HepG2 (cell line): ENCODE results near the gene ONECUT1. TPM values are rescaled to one million over a fixed set of nuclear protein-coding genes. Genes with fewer than 3 reads are reported as not detected.

ENCODE experiments used
- DR1 ChIP-seq: sonication (generic); formaldehyde crosslinking; IDR thresholded peaks from 2 replicates; pipeline ENCODE4 v1.8.0; 2021; ENCODE audit warnings: mild to moderate bottlenecking, missing genetic modification reagents, inconsistent platforms
- GFI1 ChIP-seq: sonication (generic); formaldehyde crosslinking; IDR thresholded peaks from 2 replicates; pipeline ENCODE4 v1.5.0; 2020; ENCODE audit warnings: missing genetic modification reagents, mild to moderate bottlenecking, borderline replicate concordance
- HCFC1 ChIP-seq: fragments of 150-350 bp; IDR thresholded peaks from 2 replicates; pipeline ENCODE4 v1.6.1; 2014; ENCODE audit warnings: low read depth, low read length
- HOXA9 ChIP-seq: sonication (generic); formaldehyde crosslinking; IDR thresholded peaks from 2 replicates; pipeline ENCODE4 v1.8.1; 2022; ENCODE audit warnings: missing genetic modification reagents, mild to moderate bottlenecking, moderate library complexity, borderline replicate concordance
- NCOR1 ChIP-seq: fragments of 200-600 bp; sonication (generic); IDR thresholded peaks from 2 replicates; pipeline ENCODE4 v1.7.0; 2017; ENCODE audit warnings: antibody characterized with exemption, low read length, borderline replicate concordance
- RARG ChIP-seq: sonication (generic); formaldehyde crosslinking; IDR thresholded peaks from 2 replicates; pipeline ENCODE4 v1.4.0; 2020; ENCODE audit warnings: low read depth, mild to moderate bottlenecking, missing genetic modification reagents
- REPIN1 ChIP-seq: sonication (generic); formaldehyde crosslinking; IDR thresholded peaks from 2 replicates; pipeline ENCODE4 v1.8.0; 2022; ENCODE audit warnings: missing genetic modification reagents, low read depth, mild to moderate bottlenecking, borderline replicate concordance
- SP1 ChIP-seq, 2 experiments: fragments of 450-650 bp in 1 of 2; sonication (generic) in 1 of 2; formaldehyde crosslinking in 1 of 2; IDR thresholded peaks; 2 replicates each; pipeline versions ENCODE4 v1.4.0 to v1.6.1; 2016 to 2020; ENCODE audit warnings: missing genetic modification reagents in 1 of 2
- ZNF160 ChIP-seq: sonication (generic); formaldehyde crosslinking; IDR thresholded peaks from 2 replicates; pipeline ENCODE4 v1.8.0; 2022; ENCODE audit warnings: mild to moderate bottlenecking, inconsistent platforms, missing genetic modification reagents
- ZNF30 ChIP-seq: sonication (generic); formaldehyde crosslinking; IDR thresholded peaks from 2 replicates; pipeline ENCODE4 v1.5.0; 2020; ENCODE audit warnings: mild to moderate bottlenecking, missing genetic modification reagents
- ZNF556 ChIP-seq: sonication (generic); formaldehyde crosslinking; IDR thresholded peaks from 2 replicates; pipeline ENCODE4 v1.4.0; 2020; ENCODE audit warnings: mild to moderate bottlenecking, missing genetic modification reagents, borderline replicate concordance
- ZNF558 ChIP-seq: sonication (generic); formaldehyde crosslinking; IDR thresholded peaks from 2 replicates; pipeline ENCODE4 v1.9.0; 2022; ENCODE audit warnings: mild to moderate bottlenecking, missing genetic modification reagents, borderline replicate concordance
- ZNF569 ChIP-seq: sonication (generic); formaldehyde crosslinking; IDR thresholded peaks from 2 replicates; pipeline ENCODE4 v1.5.0; 2020; ENCODE audit warnings: mild to moderate bottlenecking, missing genetic modification reagents, moderate library complexity, borderline replicate concordance
- ZNF574 ChIP-seq: sonication (generic); formaldehyde crosslinking; IDR thresholded peaks from 2 replicates; pipeline ENCODE4 v1.4.0; 2020; ENCODE audit warnings: missing genetic modification reagents
- ZNF691 ChIP-seq: sonication (generic); formaldehyde crosslinking; IDR thresholded peaks from 2 replicates; pipeline ENCODE4 v1.4.0; 2020; ENCODE audit warnings: missing genetic modification reagents, low read depth, mild to moderate bottlenecking, borderline replicate concordance
- ZNF781 ChIP-seq: sonication (generic); formaldehyde crosslinking; IDR thresholded peaks from 2 replicates; pipeline ENCODE4 v1.5.1; 2020; ENCODE audit warnings: borderline replicate concordance, mild to moderate bottlenecking, missing genetic modification reagents; ENCODE audit errors: not compliant biosample characterization
- polyA plus RNA-seq, 8 experiments: library from polyadenylated mRNA; depleted of rRNA in 3 of 8; stranded (reverse) in 7 of 8; unstranded in 1 of 8; fragments of >200 nt; fragmentation: Illumina TruSeq in 4 of 8; extraction: Trizol in 4 of 8; gene quantifications; 2 replicates each; pipeline versions ENCODE4 v1.2.1 to v1.2.3, GENCODE V29; 2011 to 2016; ENCODE audit warnings: low read depth in 4 of 8, missing spikeins in 1 of 8, mixed read lengths in 1 of 8; ENCODE audit not compliant: insufficient read depth in 1 of 8
- total RNA-seq, 5 experiments: library from RNA; depleted of rRNA; stranded (reverse); fragments of >200 nt; fragmentation: Illumina TruSeq; extraction: Trizol; gene quantifications; 2 replicates each; pipeline ENCODE4 v1.2.3, GENCODE V29; 2016; ENCODE audit warnings: low read depth in 1 of 5
- TF ChIP-seq, protein P1 (sequence below): sonication (generic); formaldehyde crosslinking; IDR thresholded peaks from 2 replicates; pipeline ENCODE4 v1.4.0; 2020; ENCODE audit warnings: missing genetic modification reagents
- TF ChIP-seq, protein P2 (sequence below): sonication (generic); formaldehyde crosslinking; IDR thresholded peaks from 2 replicates; pipeline ENCODE4 v1.4.0; 2020; ENCODE audit warnings: missing genetic modification reagents
- TF ChIP-seq, protein P3 (sequence below): IDR thresholded peaks from 2 replicates; pipeline ENCODE4 v1.6.1; 2016; ENCODE audit warnings: low read depth, control low read depth

Gene ONECUT1
- total and polyA plus RNA-seq, 2 of the 13 experiments (the other 11 are each of a cell fraction or from before 2014, with no cell fraction given), result 3.5 to 9.1 TPM

DNA sequence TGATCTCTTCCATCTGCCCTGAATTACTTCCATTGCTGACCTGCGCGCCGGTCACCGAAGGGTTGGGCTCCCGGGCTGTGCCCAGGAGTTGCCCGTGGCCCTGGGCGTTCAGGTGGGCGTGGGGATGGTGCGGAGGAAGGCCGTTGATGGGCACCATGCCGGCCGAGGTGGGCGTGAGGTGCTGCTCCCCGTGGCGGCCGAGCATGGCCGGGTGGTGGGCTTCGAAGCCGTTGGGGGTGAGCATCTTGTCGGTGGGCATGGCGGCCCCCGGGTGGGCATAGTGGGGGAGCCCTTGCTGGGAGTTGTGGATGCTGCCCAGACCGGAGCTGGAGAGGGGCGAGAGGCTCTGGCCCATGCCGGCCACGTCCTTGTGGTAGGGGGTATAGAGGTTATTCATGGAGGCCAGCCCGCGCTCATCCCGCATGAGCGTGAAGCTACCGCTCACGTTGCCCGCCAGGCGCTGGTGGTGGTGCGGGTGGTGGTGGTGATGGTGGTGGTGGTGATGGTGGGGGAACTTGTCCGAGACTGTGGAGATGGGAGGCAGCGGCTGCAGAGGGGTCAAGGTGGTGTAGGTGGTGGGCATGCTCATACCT is 1.0 kb downstream of the ONECUT1 start (continued):
- TF ChIP-seq REPIN1 (CRISPR knock-in tag) (peak; percentile 24; the same call in 1 of the 2 replicates), ZNF556 (CRISPR knock-in tag) (0 out of 2 replicates have a peak, but pooled peaks have one; percentile 35), ZNF569 (no peak), HOXA9 (CRISPR knock-in tag) (no peak), SP1 (IDR thresholded peaks at IDR 0.05) (no peak), SP1 (CRISPR knock-in tag; IDR thresholded peaks at IDR 0.05) (no peak), GFI1 (CRISPR knock-in tag) (no peak), ZNF691 (CRISPR knock-in tag) (peak; percentile 47; the same call in 1 of the 2 replicates), NCOR1 (no peak), ZNF574 (CRISPR knock-in tag) (no peak), ZNF30 (CRISPR knock-in tag) (no peak), ZNF781 (no peak), RARG (CRISPR knock-in tag) (no peak), HCFC1 (no peak), ZNF160 (CRISPR knock-in tag) (peak; percentile 35; the same call in 1 of the 2 replicates), ZNF558 (CRISPR knock-in tag) (no peak), DR1 (no peak)
- TF ChIP-seq, protein P1, sequence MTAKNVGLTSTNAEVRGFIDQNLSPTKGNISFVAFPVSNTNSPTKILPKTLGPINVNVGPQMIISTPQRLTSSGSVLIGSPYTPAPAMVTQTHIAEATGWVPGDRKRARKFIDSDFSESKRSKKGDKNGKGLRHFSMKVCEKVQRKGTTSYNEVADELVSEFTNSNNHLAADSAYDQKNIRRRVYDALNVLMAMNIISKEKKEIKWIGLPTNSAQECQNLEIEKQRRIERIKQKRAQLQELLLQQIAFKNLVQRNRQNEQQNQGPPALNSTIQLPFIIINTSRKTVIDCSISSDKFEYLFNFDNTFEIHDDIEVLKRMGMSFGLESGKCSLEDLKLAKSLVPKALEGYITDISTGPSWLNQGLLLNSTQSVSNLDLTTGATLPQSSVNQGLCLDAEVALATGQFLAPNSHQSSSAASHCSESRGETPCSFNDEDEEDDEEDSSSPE, result no peak
- TF ChIP-seq, protein P2, sequence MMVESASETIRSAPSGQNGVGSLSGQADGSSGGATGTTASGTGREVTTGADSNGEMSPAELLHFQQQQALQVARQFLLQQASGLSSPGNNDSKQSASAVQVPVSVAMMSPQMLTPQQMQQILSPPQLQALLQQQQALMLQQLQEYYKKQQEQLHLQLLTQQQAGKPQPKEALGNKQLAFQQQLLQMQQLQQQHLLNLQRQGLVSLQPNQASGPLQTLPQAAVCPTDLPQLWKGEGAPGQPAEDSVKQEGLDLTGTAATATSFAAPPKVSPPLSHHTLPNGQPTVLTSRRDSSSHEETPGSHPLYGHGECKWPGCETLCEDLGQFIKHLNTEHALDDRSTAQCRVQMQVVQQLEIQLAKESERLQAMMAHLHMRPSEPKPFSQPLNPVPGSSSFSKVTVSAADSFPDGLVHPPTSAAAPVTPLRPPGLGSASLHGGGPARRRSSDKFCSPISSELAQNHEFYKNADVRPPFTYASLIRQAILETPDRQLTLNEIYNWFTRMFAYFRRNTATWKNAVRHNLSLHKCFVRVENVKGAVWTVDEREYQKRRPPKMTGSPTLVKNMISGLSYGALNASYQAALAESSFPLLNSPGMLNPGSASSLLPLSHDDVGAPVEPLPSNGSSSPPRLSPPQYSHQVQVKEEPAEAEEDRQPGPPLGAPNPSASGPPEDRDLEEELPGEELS, result no peak
- TF ChIP-seq, protein P3, sequence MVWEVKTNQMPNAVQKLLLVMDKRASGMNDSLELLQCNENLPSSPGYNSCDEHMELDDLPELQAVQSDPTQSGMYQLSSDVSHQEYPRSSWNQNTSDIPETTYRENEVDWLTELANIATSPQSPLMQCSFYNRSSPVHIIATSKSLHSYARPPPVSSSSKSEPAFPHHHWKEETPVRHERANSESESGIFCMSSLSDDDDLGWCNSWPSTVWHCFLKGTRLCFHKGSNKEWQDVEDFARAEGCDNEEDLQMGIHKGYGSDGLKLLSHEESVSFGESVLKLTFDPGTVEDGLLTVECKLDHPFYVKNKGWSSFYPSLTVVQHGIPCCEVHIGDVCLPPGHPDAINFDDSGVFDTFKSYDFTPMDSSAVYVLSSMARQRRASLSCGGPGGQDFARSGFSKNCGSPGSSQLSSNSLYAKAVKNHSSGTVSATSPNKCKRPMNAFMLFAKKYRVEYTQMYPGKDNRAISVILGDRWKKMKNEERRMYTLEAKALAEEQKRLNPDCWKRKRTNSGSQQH (CRISPR knock-in tag), result no peak
